ENCODE results near the gene SUMO1.

The SUMO1 gene

DNA sequence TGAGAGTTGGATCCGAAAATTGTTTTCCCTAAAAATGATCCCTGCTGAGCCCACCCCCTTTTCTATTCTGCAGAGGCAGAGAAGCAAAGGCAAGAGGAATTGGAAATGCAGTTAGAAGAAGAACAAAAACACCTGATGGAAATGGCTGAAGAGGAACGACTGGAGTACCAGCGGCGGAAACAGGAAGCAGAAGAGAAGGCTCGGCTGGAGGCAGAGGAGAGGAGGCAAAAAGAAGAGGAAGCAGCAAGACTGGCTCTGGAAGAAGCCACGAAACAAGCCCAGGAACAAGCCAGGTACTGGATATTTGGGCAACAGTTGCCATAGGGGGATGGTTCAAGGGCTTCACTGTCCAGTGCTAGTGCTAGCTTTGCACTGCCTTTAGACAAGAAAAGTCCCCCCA lies 41.7 kb downstream of the SUMO1 start:
- DNase-seq (ENCODE audit: low spot score) = no peak

DNA sequence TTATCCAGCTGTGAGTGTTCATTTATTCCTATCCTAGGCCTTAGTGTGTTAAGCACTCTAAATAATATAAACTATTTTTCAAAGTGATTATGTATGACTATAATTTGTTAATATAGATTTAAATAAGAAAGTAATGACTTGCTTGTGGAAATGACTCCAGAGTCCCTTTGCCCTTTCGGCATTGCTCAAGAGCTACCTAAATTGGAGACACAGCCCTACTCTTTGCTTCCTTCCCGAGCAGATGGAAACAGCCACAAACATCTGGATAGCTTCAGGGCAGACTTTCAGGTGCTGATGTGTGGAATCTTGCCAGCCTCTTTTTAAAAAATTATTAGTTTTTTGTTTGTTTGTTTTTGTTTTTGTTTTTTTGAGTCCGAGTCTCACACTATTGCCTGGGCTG lies 44.0 kb downstream of the SUMO1 start:
- DNase-seq (ENCODE audit: low spot score) = no peak

DNA sequence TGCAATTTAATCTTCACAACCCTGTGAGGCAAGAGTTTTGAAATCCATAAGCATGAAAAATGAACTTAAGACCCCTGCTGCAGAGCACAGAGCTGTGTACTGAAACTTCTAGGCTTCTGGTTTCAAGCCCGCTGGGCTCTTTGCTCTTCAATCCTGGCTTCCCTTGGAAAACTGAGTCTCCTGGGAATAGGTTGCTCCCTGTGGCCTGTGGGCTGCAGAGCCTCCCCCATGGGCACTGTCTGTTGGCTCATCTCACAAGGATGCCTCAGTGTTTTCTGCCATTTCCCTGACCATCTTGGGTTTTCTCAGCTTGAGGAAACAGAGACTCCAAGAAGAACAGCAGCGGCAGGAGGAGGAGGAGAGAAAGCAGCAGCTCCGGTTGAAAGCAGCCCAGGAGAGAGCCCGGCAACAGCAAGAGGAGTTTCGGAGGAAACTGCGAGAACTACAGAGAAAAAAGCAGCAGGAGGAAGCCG lies 44.5 kb downstream of the SUMO1 start:
- DNase-seq (ENCODE audit: low spot score) = no peak

DNA sequence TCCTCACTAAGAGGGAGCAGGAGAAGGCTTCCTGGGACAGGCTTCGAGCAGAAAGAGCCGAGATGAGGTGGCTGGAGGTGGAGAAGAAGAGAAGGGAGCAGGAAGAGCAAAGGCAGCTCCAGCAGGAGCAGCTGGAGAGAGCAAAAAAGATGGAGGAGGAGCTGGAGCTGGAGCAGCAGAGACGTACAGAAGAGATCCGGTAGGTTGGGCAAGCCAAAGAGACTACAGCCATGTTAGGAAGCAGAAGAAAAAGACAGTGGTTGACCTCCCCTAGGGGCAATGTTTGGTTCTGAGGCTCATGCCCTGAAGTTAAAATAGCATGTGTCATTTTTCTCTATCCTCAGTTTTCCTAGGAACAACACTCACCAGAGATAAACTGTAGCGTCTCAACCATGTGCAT lies 45.1 kb downstream of the SUMO1 start:
- DNase-seq (ENCODE audit: low spot score) = no peak

DNA sequence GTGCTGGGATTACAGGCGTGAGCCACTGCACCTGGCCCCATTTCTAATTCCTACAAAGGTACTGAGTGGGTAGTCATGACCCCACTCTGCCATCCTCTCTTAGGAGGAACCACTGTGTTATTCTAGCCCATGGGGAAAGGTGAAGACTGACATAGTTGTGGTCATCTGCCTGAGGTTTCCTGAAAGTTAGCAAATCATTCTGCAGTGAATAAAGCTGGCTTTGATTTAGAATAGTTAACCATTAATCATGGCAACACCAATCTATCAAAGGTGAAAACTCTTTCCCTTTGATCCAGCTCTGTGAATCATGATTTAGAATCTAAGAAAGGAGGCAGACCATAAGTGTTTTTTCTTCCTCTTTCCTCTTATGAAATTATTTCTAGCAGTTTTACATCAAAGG lies 50.8 kb downstream of the SUMO1 start:
- DNase-seq (ENCODE audit: low spot score) = no peak

DNA sequence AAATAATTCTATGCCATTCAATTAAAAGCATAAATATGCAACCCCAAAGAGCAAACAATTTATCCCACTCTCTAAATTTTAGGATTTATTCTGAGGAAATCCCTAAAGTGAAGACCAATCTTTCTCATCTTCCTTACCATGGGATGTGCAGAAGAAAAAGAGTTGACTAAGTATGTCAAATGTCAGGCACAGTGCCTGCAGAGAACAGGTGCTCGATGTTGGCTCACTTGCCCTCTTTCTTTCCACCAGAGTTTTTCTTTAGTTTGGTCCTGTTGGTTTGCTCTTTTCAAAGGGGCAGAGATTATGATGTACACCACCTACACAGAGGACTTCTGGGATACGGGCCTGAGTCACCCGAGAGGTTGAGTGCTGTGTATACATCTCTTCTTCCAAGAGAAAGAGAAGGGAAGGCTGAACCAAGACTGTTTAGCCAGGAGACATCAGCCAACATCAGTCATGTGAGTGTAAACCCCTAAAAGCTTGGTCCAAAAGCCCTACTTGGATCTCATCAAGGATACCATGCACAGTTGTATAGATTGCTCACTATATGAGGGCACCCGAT lies 51.7 kb downstream of the SUMO1 start:
- no peak for DNase-seq (ENCODE audit: low spot score)

DNA sequence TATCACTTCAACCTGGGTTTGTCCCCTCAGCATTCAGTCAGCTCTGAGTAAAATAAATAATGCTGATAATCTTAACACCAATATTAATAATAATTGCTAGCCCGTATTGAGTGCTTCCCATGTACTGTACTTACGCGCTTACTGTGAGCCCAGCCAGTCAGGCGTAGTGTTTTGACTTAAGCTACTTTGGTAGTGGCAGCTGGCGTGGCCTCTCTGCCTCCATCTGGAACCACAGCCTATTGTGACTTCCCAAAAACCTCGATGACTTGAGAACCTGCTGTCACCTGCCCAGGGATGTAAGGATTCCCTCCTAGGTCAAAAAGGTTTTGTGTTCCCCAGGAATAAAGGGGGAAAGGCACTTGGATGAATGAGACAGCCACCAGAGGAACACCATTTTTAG lies 53.2 kb downstream of the SUMO1 start:
- no peak for DNase-seq (ENCODE audit: low spot score)

DNA sequence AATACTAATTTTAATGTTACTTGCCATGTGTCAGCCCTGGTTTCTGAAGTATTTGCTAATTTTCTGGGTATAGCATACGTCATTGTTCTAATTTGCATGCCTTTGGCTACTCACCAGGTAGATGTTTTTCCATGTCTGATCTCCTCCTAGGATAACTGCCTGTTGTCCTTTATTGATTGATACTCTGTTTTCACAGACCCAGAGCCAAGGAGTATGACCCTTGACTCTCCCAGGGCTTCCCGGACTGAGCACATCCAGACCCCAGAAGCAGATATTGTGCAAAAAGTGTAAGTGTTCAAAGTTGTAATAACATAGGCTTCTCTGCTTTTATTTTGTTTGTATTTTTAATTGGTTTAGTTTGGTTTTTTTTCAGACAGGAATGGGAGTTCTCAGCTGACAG lies 53.8 kb downstream of the SUMO1 start:
- no peak for DNase-seq (ENCODE audit: low spot score)

DNA sequence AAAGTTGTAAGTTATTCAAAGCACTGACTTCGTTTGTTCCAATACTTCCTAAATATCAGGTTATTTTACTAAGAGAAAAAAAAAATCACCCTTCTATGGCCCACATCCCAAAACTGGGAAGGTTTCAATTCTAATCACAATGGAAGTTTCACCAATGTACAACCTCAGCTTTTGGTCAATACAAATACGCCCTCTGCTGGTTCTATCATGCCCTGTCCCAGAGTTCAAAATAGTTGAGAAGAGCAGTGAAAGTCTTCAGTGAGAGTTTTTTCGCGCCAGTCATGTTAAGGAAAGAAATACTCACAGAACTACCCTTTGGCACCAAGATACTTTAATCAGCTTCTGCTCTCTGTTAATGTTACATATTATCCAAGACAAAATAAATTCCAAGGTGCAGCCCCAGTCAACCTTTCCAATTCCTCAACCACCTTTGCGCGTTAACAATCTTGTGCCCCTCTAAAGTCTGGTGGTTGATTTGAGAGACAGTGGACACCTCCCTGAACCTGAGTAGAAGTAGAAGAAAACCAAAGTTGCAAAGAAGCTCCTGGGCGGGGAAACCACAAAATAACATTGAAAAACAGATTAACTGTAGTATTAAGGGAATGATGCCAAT lies 59.9 kb downstream of the SUMO1 start:
- peak; percentile 56 for DNase-seq (ENCODE audit: low spot score)

DNA sequence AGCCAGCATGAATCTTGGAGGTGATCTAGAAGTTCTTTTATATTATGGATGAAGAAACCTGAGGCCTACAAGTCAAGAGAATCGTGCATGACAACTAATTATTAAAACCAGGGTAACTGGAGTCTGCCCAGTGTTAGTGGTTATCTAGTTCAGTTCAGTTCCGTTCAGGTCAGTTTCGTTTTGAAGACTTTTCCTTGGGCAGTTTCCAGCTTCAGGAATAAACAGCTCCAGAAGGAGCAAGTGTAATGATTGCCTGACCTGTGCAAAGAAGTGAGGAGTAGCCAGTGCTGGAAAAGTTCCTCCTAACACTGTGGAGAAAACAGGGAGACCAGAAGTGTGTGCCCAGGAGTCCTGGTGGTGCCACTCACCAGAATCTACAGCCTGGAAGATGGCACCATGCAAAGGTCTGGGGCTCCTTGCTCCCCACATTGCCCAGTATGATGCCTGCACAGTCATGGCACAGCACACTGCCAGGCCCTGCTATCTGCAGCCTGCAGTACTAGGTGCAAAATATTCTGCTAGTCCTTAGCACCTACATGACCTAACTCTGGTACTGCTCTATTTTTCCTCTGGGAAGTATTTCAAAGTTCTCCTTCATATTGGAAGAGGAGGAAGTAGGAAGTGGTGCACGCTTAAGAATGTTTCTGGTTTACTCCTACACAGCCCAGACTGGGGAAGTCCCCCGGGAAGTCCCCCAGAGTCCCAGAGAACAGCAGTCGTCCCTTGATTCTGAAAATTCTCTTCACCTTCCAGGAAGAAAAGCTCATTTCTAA lies 65.8 kb downstream of the SUMO1 start:
- no peak for DNase-seq (ENCODE audit: low spot score)

DNA sequence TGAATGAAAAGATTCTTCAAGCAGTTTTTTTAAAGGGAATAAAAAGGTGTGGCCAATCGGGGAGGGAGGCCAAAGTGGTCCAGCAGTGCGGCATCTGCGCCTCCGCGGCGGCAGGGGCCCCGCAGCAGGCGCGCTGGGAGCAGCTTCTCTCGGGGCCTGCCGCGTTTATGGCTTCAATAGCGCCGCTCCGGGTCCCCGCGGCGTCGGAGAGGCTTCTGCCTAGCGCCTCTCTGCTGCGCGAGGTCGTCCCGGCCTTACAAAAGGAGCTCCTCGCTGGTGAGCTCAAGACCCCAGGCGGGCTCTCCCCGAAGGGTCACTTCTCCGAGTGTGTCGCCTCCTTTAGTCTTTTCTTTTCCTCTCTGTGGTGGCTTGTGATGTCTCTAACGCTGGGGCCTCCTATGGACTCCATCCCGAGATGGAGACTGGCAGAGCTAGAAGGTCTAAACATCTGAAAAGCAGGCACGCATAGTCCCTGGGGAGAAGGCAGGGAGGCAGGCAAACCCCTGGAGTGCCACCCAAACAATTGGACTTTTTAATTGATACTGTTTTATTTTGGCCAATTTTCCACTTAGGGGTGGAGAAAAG lies 67.1 kb downstream of the SUMO1 start:
- no peak for DNase-seq (ENCODE audit: low spot score)

DNA sequence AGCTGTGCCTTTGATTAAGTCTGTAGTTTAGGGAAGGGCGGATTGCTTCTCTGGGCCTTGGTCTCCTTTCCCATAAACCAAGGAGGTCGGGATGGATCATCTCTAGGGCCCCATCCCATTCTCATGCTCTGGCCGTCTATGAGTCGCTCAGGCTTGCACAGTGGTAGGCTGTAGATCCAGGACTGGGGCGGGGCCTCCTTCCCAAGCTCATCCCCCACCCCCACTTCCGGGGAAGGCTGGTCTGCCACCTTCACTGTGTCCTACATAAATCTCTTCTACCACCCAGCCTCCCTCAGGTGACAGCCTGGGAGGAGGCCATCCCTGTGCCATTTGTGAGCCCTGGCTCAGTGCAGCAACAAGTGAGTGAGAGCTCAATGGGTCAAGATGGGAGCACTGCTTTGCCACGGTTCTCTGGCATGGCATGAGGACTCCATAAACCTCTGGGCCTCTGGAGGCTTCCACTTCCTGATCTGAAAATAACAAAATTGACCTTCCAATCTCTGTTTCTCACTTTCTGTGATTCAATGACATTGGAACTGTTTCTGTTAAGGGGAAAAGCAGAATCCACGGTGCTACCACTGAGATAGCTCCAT lies 68.5 kb downstream of the SUMO1 start:
- DNase-seq (ENCODE audit: low spot score) = no peak

DNA sequence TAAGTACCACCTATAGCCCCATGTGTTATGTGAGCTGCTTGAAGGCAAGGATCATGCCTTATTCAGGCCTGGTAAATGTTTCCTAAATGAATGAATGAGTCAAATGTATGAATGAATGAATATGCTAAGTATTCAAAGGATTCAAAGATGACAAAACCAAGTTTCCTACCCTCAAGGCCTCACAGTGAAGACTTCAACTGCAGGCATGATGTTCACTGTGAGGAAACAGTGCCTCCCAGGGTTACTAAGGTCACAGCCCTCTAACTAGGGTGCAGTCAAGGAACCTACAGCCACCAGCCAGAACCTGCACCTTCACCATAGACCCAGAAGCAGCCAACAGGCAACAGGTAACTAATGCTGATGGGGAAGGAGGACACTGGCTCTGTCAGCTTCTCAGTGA lies 69.3 kb downstream of the SUMO1 start:
- DNase-seq (ENCODE audit: low spot score) = no peak

DNA sequence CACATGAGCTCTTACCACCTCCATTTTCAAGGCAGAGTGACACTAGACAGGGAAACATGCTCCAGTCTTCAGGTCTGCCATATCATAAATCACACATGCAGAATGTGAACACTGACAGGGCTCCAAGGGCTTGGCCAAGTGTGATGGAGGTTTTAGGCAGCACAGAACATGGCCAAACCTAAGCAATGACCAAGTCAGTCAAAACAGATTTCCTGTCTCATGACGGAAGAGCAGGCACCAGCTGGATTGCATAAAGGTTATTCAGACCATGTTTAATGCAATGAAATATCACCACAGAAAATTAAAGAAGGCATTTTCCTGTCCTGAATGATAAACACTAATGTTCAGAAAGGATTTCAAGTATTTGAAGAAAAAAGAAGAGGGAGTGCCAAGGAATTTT lies 72.5 kb downstream of the SUMO1 start:
- DNase-seq (ENCODE audit: low spot score) = no peak

DNA sequence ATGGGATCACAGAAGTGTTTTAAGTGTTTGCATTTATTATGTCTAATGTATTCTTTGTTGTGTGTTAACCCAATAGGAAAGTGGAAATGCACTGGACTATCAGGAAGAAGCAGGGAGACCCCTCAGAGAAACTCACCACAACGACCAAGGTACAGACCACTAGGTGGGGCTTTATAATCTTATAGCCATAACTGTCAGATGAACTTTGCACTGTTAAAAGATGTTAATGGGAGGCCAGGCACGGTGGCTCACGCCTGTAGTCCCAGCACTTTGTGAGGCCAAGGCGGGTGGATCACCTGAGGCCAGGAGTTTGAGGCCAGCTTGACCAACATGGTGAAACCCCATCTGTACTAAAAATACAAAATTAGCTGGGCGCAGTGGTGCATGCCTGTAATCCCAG lies 73.2 kb downstream of the SUMO1 start:
- no peak for DNase-seq (ENCODE audit: low spot score)

DNA sequence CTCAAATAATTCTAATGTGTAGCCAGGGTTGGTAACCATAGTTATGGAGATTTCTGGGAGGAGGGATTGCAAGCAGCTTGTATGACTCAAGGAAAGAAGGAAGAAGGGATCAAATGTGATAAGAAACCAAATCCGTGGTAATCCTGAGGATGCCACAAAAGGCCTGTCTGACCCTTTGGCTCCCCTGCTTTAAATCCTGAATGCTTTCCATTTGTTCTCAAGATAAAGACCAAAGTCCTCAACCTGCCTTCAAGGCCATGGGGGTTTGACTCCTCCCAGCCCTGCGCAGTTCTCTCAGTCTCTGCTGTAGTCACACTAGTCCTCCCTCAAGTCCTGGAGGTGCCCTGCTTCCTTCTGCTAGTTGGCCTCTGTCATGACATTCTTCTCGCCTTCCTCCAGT lies 74.0 kb downstream of the SUMO1 start:
- no peak for DNase-seq (ENCODE audit: low spot score)

DNA sequence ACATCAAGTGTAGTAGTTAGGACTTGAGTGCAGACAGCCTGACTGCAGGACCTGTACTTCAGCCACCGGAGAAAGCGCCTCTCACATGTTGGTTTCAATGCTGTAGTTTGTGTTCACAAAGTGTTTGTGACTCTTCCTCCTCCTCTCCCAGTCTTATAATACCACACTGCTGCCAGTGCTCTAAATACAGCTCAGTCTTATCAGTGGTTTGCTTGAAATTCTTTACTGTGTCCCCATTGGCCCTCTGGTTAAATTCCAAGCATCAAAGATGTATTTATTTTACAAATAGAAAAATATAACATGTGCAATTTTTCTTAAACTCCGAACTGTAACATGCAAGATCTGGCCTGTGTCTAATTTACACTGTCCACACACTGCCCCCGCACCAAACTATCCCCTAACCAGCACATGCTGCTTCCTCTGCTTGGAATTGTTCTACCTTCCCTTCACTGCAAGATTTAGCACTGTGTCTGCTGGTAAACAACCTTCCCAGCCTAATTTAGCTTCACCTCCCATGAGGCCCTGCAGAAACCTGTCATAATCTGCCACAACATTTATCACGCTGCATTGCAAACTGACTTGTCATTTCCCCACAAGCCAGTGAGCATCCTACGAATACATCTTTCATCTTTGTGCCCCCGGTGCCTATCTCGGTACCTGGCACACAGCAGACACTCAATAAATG lies 77.1 kb downstream of the SUMO1 start:
- peak; percentile 36 for DNase-seq (ENCODE audit: low spot score)

DNA sequence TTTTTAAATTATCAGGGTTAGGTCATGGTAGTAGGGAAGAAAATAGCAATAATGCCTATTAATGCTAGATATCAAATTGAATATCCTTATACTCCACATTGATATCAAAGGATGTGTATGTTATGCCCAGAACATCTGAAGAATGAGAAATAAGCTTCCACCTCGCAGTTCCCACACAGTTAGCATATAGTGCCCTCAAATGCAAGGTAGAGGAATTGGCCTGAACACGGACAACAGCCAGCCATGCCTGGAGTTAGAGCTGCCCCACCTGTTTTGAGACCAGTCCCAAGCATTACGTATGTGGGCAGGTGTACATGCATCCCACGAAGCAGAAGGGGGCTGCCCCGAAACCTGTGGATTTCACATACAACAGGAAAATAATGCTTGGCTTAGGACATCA lies 79.6 kb downstream of the SUMO1 start:
- DNase-seq (ENCODE audit: low spot score) = no peak

DNA sequence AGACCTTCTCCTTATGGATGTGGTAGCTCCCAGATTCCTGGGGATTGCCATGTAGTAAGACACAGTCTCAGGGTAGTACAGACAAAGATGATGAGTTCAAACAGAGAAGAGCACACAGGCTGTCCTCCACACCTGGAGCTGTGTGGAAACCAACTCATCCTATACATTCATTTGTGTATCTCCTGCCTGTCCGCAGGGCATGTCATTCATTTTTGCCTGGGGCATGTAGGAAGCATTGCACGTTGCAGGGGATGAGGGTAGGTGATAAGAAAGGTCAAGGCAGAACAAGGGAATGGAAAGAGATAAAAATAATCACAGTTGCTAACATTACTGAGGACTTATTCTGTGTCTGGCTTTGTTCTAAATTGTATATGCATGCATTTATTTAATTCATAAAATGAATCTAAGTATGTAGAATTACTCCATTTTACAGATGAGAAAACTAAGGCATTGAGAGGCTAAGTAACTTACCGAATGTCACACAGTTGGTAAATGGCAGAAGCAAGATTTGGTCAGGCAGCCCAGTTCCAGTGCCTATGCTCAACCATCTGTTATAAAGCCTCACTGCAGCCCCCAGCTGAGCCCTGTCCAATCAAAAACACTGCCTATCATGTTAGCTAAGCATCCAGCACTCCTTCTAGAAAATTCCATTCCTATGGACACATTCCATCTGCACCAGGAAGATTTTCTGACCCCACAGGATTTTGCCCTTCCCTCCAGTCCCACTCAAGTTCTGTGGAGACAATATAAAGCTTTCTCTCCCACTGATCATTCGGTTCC lies 81.0 kb downstream of the SUMO1 start:
- DNase-seq (ENCODE audit: low spot score) = no peak

Data from kidney capillary endothelial cell (primary cell).